ENCODE measurements around the gene ABO.

GRCh38 chr9:133255371-133256135, 19.4 kb downstream of the ABO start:
- TF ChIP-seq CTCF (IDR thresholded peaks at IDR 0.05; ENCODE audit: low read depth, low read length, missing input control), result no peak
- no peak for TF ChIP-seq JUND (IDR thresholded peaks at IDR 0.05)
- no peak for TF ChIP-seq EGR1 (IDR thresholded peaks at IDR 0.05; ENCODE audit: low read depth in 2 of 2)
- TF ChIP-seq MAX (IDR thresholded peaks at IDR 0.05), result no peak
- TF ChIP-seq GABPA (IDR thresholded peaks at IDR 0.05 in 1 of 2, conservative IDR thresholded peaks at IDR 0.05 in 1 of 2), result no peak
